Measurements from ENCODE around the gene AMIGO1.
"Not testable (repeated sequence)": the region's sequence is repeated elsewhere in the genome, so short reads cannot be mapped to it uniquely, and the experiment has no call there.

The AMIGO1 gene

DNA sequence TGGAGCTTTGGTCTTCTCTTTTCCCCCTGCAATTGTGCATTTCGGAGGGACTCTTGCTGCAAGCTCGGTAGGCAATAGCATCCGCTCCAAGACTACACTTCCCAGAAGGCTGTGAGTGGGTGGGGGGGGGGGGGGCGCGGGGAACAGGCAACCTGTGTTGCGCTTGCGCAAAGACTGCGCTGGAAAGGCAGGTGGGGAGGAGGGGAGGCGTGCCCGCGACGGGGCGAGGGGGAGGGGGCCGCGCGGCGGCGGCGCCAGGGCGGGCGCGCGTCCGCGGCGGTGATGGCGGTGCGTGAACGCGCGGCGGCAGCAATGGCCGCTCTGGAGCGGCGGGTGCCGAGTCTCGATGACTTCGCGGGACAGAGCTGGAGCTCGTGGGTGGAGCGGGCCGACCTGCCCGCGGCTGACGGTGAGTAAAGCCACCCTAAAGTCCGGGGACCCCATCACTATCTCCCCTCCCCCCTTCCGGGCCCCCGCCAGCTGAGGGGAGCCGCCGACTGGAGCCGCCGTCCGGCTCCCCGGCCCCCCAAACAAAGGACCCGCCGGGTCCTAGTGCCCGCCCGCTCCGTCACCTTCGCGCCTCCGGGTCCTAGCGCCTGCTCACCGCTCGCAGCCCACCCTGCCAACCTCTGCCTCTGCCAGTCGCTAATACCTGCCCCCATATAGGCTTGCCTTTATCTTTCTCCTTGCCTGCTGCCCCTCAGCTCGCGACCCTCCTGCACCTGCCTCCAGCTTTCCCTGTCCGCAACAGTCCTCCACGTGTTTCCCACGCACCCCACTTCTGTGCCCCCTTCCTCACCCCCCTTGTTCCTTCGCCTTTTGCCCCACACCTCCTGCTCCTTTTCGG is 25.6 kb downstream of the AMIGO1 start, which contains the start of gene ATXN7L2:
Gene ATXN7L2, plus strand, starts transcription at position 234 of the 847 bp plus-strand sequence. Its CDS starts 49 bp downstream, at position 283.
- DNase-seq (ENCODE audit: low spot score), result peak; percentile 98

DNA sequence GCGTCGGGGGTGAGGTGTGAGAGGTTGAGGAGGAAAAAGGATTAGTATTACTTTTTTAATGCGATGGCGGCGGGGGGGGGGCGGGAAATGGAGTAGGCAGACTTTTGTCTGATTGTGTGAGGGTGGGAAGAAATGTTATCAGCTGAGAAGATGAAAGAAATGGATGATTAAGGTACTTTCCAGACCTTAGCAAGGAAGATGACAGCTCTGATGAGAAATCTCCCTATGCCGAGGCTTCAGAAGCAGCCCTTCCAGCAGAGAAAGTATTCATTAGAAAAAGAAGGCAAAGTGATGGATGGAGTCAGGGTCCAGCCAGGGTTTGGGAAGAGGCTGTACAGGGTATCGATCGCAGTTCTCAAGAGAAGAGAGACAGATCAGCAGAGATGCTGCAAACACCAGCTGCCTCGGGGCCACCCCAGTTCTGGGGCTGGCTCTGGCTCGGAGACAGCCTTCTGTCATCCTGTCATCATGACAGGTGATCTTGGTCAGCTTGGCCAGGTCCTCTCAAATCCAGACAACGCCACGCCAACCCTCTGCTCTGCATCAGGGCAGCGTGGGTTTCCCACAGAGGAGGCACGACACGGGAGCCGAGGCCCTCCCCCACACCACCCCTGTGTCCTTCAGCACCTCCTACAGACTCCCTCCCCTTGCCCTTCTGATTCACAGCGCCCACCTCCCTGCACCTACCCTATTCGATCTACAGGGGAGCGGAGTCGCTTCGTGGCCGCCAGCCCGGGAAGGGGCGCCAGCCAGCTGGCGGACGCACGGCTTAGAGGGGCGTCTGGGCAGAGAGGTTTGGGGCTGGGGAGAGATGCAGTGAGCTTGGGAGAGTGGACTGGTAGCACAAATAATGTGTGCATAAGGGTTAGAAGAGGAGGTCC is 26.5 kb downstream of the AMIGO1 start:
- DNase-seq (ENCODE audit: low spot score), result no peak

DNA sequence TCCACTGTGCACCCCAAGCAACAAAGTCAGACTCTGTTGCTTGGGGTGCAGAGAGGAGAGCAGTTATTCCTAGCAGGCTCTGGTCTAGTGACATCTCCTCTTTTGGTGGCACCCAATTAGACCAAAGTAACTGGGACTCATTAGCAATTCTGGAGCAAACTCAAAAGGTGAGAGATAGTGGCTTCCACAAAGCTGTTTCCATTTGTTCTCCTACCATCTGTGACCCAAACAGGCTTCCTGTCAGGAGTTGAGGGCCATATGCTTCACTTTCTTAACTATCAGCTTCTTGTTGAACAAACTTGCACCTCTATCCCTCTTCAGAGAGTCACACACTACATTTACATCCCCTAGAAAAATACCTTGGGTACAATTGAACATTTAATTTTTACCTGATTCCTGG is 27.3 kb downstream of the AMIGO1 start:
- no peak for DNase-seq (ENCODE audit: low spot score)

DNA sequence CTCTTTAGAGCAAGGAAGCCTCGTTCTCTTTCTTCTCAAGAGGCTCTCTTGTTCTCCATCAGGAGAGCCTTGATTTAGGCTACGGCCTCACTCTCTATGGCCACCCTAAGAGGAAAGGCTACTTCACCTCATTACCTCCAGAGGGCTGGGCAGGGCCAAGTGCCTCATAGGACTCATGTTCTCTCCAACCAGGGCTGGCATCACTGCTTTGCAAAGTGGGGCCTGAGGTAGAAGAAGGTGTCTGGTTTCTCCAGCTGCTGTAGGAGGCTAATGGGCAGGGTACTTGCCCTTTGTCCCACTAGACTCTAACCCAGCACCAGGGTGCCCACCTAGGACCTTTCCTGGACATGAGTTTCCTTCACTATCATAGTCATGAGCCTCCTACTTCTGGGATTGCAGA is 27.9 kb downstream of the AMIGO1 start:
- no peak for DNase-seq (ENCODE audit: low spot score)

DNA sequence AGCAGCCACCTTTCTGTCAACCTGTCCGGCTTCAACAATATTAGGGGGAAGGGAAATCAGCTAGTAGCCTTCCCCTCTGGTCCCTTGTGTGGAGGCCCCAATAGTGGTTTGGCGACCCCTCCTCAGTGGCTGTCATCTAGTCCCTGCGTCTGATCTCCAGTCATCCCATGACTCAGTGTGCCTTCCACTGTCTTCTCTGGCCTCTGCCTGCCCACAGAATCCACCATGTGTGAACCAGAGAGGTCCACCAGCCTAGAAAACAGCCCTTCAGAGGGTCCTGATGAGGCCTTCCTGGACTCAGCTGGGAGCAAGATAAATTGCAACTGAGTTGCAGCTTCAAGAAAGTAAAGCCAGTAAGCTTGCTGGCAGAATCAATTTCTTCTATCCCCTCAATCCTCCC is 29.6 kb downstream of the AMIGO1 start:
- DNase-seq (ENCODE audit: low spot score), result no peak

DNA sequence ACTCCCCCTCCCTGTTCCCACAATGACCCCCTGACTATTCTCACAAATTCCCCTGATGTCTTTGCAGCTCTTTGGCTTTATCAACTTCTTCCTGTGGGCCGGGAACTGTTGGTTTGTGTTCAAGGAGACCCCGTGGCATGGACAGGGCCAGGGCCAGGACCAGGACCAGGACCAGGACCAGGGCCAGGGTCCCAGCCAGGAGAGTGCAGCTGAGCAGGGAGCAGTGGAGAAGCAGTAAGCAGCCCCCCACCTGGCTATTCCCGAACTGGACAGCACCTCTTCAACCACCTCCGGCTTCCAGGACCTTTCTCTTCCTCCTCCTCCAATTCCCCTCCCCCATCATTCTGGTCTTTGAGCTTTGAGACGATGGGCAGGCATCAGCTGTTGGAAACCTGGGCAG is 30.2 kb downstream of the AMIGO1 start:
- no peak for DNase-seq (ENCODE audit: low spot score)

DNA sequence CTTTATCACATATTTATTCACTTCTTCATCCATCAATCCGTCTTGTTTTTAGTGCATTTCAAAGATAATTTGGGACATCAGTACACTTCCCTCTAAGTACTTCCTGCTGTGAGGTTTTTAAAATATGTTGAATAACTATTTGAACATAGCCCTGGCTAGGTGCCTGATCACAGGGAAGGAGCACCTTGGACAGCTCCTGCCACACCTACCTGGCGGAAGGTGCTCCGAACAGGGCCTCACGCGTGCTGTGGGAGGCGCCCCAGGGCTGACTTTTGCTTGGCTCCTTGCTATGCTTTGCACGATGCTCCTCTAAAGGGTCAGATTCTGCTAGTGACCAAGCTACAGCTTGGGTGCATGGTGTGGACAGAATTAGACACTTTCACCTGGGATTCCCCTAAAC is 30.7 kb downstream of the AMIGO1 start:
- no peak for DNase-seq (ENCODE audit: low spot score)

DNA sequence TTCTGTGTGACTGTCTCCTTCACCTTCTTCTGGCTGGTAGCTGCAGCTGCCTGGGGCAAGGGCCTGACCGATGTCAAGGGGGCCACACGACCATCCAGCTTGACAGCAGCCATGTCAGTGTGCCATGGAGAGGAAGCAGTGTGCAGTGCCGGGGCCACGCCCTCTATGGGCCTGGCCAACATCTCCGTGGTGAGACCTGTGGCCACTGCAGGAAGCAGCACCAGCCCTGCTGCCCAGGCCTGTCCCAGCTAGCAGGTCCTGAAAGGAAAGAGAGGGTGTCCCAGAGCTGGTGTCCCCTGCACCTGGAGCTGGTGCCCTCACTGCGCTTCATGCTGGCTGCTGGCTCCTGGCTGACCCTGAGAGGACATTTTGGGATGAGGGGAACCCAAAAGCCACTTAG is 31.7 kb downstream of the AMIGO1 start:
- no peak for DNase-seq (ENCODE audit: low spot score)

DNA sequence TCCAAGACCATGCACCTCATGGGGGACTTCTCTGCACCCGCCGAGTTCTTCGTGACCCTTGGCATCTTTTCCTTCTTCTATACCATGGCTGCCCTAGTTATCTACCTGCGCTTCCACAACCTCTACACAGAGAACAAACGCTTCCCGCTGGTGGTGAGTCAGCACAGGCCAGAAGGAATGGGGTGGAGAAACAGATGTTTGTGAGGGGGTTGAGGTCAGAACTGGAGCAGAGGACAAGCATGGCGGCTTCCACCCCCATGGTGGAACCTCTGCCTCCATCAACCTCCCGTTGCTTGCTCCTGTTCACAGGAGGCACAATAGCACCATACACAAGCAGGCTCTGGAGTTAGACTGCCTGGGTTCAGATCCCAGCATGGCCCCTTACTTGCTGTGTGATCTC is 32.7 kb downstream of the AMIGO1 start:
- peak; percentile 12 for DNase-seq (ENCODE audit: low spot score)

DNA sequence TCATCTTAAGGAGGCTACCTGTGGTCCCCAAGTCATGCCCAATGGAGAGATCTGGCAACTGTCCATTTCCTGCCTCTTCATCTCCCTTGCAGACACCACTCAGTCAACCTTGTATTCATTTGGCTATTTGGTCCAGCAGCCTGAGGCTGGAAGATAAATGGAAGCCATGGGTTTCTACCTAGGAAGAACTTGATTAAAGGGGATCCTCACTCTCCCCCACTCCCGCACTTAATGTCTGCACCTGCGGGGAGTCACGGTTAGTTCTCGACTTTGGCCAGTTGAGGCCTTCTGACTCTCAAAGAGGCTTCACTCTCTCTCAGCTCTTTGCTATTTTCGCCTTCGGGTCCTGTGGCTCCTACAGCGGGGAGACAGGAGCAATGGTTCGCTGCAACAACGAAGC is 34.3 kb downstream of the AMIGO1 start:
- DNase-seq (ENCODE audit: low spot score), result no peak

DNA sequence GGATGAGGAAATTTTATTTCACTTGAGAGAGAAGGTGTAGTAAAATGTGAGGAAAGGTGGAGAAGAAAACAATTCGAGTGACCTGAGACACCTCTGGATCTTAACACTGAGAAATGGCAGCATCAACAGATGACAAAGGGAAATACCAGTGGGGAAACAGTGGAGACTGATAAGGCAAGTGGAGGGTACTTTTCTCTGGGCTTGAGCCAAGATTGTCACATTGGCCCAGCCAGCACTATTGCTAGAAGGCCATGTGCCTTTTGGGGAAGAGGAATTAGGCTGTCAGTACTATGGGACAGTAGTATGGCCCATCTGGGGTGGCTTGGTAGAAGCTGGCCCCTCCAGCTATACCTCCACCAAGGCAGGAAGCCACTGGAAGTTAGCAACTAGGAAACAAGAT is 34.8 kb downstream of the AMIGO1 start:
- DNase-seq (ENCODE audit: low spot score), result no peak

DNA sequence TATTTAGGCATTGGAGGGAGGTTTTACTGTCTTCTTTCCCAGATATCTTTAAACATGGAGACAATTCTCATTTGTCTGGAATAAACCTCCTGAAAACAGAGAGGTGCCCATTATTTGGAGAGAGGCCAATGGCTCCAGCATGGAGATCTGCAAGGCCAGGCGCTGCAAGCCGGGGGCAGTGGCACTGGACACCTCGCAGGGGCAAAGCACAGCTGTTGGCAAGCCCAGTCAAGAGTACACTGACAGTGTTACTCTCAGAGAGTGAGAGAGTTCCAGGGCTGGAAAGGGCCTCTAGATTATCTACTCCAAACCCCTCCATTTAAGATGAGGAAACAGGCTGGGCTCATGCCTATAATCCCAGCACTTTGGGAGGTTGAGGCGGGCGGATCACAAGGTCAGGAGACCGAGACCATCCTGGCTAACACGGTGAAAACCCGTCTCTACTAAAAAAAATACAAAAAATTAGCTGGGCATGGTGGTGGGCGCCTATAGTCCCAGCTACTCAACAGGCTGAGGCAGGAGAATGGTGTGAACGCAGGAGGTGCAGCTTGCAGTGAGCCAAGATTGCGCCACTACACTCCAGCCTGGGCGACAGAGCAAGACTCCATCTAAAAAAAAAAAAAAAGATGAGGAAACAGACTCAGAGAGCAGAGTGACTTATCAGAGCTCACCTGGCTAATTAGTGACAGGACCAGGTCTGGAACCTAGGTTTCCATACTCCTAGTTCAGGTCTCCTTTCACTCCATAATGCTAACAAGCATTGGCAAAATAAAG is 36.1 kb downstream of the AMIGO1 start:
- DNase-seq (ENCODE audit: low spot score), result not testable (repeated sequence)

DNA sequence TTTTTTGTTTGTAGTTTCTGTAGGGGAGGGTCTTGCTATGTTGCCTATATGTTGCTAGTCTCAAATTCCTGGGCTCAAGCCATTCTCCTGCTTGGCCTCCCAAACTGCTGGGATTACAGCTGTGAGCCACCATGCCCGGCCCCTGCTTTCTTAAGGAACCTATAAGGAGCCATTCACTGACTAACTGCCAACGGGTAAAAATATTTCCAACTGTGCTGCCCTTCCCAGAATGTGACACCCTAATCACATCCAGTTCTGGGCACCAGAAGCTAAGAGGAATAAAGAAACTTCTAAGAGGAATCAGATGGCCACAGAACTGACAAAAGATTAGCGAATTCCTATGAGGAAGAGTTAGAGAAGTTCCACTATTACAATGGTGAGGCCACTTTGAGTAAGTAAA is 36.7 kb downstream of the AMIGO1 start:
- no peak for DNase-seq (ENCODE audit: low spot score)

DNA sequence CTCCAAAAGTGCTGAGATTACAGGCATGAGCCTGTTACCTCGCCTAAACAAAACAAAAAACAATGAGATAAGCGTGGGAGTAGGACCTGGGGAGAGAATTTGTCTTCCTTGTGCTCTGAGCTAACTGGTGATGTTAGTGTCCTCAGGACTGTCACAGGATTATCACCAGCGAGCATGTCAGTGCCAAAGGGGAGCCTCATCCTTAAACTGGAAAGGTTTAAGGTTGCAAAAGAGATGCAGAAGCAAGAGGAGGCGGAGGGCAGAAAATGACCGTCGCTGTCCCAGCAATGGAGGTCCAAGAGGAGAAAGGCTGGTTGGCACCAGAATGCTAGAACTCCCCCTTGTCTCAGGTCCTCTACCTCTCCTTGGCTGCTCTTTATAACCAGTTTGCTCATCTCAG is 39.3 kb downstream of the AMIGO1 start:
- no peak for DNase-seq (ENCODE audit: low spot score)

DNA sequence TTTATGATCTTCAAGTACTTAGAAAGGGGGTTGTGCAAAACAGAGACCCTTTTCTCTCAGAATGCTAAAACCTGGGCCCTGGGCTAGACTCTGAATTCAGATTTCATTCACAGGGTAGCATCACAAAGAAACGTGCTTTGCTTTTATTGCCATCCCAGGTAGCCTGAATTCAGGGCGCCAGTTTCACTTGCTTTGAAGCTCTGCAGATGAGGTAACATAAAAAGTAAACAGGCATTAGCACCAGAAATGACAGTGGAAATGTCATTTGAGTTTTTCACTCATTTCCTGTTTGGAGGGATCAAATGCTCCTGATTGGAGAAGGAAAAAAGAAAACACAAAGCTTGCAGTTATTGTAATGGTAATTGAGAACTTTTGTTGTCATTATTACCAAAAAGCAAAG is 40.6 kb downstream of the AMIGO1 start:
- DNase-seq (ENCODE audit: low spot score), result no peak

DNA sequence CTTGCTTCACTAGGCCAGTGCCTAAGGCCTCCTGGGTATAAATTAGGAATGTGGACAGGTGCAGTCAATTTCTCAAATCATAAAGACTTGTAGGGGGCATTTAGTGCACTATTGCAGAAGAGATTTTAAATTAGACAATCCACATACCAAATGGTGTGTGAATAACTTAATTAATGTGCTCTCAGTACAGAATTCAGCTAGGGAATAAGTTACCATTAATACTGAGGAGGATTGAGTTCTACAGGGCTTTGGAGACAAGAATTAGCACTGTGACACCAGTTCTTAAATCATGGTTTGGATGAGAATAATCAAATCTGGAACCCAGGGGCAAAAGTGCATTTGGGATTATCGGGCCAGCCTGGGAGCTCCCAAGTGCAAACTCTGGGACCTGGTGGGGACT is 41.5 kb downstream of the AMIGO1 start:
- no peak for DNase-seq (ENCODE audit: low spot score)

DNA sequence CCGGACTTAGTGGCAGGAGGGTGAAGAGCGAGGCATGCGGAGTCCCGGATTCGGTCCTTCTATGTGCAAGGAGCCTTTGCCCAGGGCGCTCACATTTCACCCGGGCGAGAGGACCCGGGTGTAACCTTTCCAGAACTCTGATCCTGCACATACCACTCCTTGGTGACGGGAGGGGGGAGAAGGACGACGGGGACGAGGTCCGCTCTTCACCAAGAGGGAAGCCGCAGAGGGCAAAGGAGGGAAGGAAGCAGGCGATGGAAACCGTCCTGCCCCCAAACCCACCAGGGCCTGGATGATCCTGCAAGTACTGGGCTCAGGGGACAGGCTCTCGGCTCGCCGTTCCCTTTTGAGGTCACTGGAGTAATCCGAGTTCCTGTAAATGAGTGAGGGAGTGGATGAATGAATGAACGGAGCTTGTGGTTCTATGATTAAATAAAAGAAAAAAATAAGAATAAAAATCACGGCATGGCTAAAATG is 42.2 kb downstream of the AMIGO1 start:
- DNase-seq (ENCODE audit: low spot score), result no peak

DNA sequence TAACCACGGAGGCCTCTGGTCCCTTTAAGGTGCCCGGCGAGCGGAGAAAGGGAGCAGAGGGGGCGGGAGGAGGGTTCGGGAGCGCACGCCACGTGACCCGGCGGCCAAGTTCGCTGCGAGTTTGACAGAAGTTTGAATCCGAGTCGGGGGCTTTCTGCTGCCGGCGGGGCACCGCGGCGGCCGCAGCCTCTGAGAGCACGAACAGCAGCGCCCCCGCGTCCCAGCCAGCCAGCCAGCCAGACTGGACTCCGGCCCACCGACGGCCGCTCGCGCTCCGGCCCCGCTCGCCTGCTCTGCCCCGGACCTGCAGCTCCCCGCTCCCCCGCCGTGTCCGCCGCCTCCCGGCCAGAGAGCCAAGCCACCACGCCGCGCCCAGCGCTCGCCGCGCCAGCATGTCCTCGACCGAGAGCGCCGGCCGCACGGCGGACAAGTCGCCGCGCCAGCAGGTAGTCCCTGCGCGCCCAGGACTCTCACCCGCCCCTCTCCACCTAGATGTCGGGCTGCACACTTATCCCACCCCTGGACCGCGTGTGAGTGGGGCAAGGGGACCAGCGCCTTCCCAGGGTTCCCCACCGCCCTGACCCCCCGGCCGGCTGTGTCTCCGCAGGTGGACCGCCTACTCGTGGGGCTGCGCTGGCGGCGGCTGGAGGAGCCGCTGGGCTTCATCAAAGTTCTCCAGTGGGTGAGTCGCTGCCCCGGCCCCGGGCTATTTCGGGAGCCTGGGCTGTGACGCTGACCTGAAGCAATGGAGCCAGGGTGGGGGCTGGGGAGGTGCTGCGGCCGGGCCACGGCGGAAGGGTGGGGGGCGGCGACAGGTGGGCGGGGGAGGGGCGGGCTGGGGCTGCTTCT is 42.9 kb downstream of the AMIGO1 start, which contains the start of gene SYPL2:
Gene SYPL2, plus strand, starts transcription at position 95 of the 849 bp plus-strand sequence. Its CDS starts 298 bp downstream, at position 393.
- peak; percentile 80 for DNase-seq (ENCODE audit: low spot score)

DNA sequence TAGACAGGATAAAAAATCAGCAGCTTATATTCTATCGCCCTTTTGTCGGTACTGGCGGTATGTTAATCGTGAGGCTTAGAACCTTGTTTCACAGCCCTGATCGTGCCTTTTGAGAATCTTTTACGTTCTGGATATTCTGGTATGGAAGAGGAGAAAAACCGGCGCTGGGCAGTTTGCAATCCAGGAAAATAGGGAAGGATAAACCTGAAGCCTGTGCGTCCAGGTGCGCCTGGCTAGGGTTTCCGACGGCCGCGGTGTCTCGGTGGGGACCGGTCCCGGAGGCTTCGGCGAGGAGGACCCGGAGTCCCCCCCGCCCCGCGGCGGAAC is 43.4 kb downstream of the AMIGO1 start:
- DNase-seq (ENCODE audit: low spot score), result no peak

DNA sequence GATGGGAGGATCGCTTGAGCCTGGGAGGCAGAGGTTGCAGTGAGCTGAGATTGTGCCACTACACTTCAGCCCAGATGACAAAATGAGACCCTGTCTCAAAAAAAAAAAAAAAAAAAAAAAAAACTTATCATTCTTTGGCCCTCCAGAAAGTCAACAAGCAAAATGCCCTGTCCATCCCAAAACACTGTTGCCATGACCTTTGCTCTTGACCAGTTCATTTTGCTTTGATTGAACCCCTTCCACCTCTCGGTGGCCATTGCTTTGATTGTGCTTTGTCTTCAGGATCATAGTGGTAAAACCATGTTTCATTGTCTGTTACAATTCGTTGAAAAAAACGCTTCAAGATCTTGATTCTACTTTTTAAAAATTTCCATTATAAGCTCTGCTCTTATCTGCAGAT is 51.7 kb downstream of the AMIGO1 start:
- DNase-seq (ENCODE audit: low spot score), result no peak

DNA sequence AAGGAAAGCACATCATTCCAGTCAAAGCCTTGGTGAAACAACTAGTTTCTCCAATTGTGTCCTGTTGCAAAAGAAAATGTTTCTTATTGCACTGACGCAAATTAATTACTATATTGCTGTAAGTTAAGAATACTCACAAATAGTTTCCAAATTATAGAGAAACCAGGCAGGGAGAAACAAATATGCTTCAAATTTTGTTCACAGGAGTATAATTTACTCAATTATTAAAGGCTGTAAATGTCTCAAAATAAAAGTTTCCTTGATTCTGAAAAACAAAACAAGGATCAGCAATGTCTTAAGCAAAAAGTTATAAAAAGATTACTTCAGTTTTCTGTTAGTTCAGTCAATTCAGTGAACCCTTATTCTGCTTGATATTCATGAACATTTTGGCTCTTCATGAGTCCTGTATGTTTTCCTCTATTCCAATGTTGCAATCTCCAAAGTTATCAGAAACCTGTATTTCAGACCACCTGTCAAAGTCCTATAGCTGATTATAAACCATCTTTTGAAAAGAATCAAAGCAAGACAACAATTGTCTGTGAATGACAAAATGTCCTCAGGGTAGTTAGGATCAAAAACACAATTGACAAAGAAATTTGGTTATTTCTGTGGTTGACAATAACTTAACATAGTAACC is 54.9 kb downstream of the AMIGO1 start:
- DNase-seq (ENCODE audit: low spot score), result no peak
